GM04504 (cell line): ENCODE data around the gene EIF3L.

Experiments used
- DNase-seq: peaks from one replicate; pipeline ENCODE4 v3.0.0-alpha.2; 2012; ENCODE audit warnings: low read depth

Gene EIF3L

GRCh38 chr22:37854946-37855345, 5.7 kb downstream of the EIF3L start:
- DNase-seq = no peak

GRCh38 chr22:37855462-37855861, 6.2 kb downstream of the EIF3L start:
- no peak for DNase-seq

GRCh38 chr22:37860796-37861421, 11.7 kb downstream of the EIF3L start:
- no peak for DNase-seq

GRCh38 chr22:37862570-37863325, 13.5 kb downstream of the EIF3L start:
- no peak for DNase-seq

- no peak for DNase-seq
Observed at GRCh38 chr22:37865510-37865909, 16.3 kb downstream of the EIF3L start.

GRCh38 chr22:37870273-37870672, 21.1 kb downstream of the EIF3L start:
- DNase-seq = no peak

GRCh38 chr22:37880668-37881440, 31.6 kb downstream of the EIF3L start:
- DNase-seq = no peak

GRCh38 chr22:37884420-37884819, 35.2 kb downstream of the EIF3L start:
- no peak for DNase-seq

- DNase-seq = peak; percentile 71
Observed at GRCh38 chr22:37887584-37888378, 38.6 kb downstream of the EIF3L start.

- DNase-seq = no peak
Observed at GRCh38 chr22:37891926-37892325, 42.7 kb downstream of the EIF3L start.

GRCh38 chr22:37892566-37893335, 43.5 kb downstream of the EIF3L start:
- no peak for DNase-seq

GRCh38 chr22:37893583-37893983, 44.4 kb downstream of the EIF3L start:
- DNase-seq = no peak

GRCh38 chr22:37894939-37895670, 45.9 kb downstream of the EIF3L start:
- DNase-seq = no peak

- DNase-seq = no peak
Observed at GRCh38 chr22:37896181-37896592, 47.0 kb downstream of the EIF3L start.

GRCh38 chr22:37896939-37897338, 47.7 kb downstream of the EIF3L start:
- no peak for DNase-seq

GRCh38 chr22:37897807-37898206, 48.6 kb downstream of the EIF3L start:
- DNase-seq = no peak

GRCh38 chr22:37898441-37899181, 49.4 kb downstream of the EIF3L start:
- no peak for DNase-seq

- DNase-seq = peak; percentile 96
Observed at GRCh38 chr22:37904572-37905533, 55.6 kb downstream of the EIF3L start.
